Measurements from ENCODE around the gene ATG10. TPM values are rescaled to one million over a fixed set of nuclear protein-coding genes. Genes with fewer than 3 reads are reported as not detected.
"Not testable (repeated sequence)": the region's sequence is repeated elsewhere in the genome, so short reads cannot be mapped to it uniquely, and the experiment has no call there.

The ATG10 gene
- total RNA-seq, 1 donor from 2014 or later: 6.4 TPM

DNA sequence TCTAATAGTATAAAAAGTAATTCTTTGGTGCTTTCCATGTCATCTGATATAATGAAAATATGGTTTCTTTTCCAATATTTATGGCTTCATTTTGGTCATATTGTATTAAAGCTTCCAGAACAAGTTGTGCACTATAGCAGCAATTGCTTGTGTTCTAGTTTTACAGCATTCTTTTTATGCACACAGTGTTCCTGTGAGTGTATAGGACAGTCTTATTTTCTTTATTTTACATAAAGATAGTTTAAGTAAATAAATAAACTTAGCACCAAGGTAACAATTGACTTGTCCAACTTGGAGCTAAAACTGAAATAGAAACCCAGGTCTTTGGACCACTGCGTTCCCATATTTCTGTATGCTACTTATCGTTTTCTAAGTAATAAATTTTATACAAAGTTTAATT lies 38.9 kb downstream of the ATG10 start:
- no peaks in the 10 kb centered on the region for H3K27me3 ChIP-seq (ENCODE audit: control insufficient read depth, insufficient read depth, low read length)
- no peaks in the 10 kb centered on the region for H3K36me3 ChIP-seq (ENCODE audit: control insufficient read depth, insufficient read depth, low read length)
- TF ChIP-seq, protein P1, sequence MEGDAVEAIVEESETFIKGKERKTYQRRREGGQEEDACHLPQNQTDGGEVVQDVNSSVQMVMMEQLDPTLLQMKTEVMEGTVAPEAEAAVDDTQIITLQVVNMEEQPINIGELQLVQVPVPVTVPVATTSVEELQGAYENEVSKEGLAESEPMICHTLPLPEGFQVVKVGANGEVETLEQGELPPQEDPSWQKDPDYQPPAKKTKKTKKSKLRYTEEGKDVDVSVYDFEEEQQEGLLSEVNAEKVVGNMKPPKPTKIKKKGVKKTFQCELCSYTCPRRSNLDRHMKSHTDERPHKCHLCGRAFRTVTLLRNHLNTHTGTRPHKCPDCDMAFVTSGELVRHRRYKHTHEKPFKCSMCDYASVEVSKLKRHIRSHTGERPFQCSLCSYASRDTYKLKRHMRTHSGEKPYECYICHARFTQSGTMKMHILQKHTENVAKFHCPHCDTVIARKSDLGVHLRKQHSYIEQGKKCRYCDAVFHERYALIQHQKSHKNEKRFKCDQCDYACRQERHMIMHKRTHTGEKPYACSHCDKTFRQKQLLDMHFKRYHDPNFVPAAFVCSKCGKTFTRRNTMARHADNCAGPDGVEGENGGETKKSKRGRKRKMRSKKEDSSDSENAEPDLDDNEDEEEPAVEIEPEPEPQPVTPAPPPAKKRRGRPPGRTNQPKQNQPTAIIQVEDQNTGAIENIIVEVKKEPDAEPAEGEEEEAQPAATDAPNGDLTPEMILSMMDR (IDR thresholded peaks at IDR 0.05; ENCODE audit: insufficient read depth, low read length, poor library complexity, severe bottlenecking): no peak
- no peak for DNase-seq (ENCODE audit: low read depth)
- no peak overlapping the region for H3K4me3 ChIP-seq (ENCODE audit: low read depth, low read length)

DNA sequence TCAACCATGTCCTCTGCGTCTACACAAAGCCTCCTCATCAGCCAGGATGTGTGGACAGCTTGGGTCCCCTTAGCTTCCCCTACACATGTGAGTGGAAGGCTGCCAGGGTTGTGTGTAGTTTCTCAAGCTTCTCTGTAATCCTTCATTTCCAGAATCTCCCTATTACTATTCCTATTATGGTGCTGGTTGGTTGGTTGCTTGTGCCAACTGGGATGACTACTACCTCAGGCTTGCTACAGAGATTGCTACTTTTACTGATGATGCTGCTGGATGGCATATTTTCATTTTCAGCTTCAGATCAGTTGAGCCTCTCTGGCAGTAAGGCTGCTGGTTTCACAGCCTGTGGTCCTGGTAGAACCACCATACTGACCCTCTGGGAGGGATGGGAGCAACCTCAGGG lies 39.9 kb downstream of the ATG10 start:
- no peaks in the 10 kb centered on the region for H3K27me3 ChIP-seq (ENCODE audit: control insufficient read depth, insufficient read depth, low read length)
- no peak overlapping the region for H3K4me3 ChIP-seq (ENCODE audit: low read depth, low read length)
- H3K36me3 ChIP-seq (ENCODE audit: control insufficient read depth, insufficient read depth, low read length): no peaks in the 10 kb centered on the region
- TF ChIP-seq, protein P1 (IDR thresholded peaks at IDR 0.05; ENCODE audit: insufficient read depth, low read length, poor library complexity, severe bottlenecking): no peak
- DNase-seq (ENCODE audit: low read depth): no peak

DNA sequence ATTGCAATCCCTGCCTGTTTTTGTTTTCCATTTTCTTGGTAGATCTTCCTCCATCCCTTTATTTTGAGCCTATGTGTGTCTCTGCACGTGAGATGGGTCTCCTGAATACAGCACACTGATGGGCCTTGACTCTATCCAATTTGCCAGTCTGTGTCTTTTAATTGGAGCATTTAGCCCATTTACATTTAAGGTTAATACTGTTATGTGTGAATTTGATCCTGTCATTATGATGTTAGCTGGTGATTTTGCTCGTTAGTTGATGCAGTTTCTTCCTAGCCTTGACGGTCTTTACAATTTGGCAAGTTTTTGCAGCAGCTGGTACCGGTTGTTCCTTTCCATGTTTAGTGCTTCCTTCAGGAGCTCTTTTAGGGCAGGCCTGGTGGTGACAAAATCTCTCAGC lies 42.8 kb downstream of the ATG10 start:
- H3K27me3 ChIP-seq (ENCODE audit: control insufficient read depth, insufficient read depth, low read length); DNase-seq (ENCODE audit: low read depth); H3K36me3 ChIP-seq (ENCODE audit: control insufficient read depth, insufficient read depth, low read length); H3K4me3 ChIP-seq (ENCODE audit: low read depth, low read length): not testable (repeated sequence)

DNA sequence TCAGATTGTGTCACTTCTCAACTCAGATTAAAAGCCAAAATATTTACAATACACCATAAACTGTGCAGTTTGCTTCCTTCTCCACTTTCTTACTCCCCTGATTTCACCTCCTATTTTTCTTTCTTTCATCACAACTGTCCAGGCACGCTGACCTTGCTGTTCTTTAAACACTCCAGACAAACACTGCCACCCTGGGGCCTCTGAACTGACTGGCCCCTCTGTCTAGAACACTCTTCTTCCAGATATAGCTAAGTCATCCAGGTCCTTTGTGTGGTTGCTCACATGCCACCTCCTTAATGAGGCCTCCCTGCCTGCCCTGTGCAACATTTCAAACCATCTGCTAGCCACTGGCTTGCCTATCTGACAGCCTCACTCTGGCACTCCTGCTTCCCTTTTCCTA lies 46.6 kb downstream of the ATG10 start:
- no peaks in the 10 kb centered on the region for H3K27me3 ChIP-seq (ENCODE audit: control insufficient read depth, insufficient read depth, low read length)
- no peak overlapping the region for H3K4me3 ChIP-seq (ENCODE audit: low read depth, low read length)
- TF ChIP-seq, protein P1 (IDR thresholded peaks at IDR 0.05; ENCODE audit: insufficient read depth, low read length, poor library complexity, severe bottlenecking): no peak
- DNase-seq (ENCODE audit: low read depth): no peak
- no peaks in the 10 kb centered on the region for H3K36me3 ChIP-seq (ENCODE audit: control insufficient read depth, insufficient read depth, low read length)

DNA sequence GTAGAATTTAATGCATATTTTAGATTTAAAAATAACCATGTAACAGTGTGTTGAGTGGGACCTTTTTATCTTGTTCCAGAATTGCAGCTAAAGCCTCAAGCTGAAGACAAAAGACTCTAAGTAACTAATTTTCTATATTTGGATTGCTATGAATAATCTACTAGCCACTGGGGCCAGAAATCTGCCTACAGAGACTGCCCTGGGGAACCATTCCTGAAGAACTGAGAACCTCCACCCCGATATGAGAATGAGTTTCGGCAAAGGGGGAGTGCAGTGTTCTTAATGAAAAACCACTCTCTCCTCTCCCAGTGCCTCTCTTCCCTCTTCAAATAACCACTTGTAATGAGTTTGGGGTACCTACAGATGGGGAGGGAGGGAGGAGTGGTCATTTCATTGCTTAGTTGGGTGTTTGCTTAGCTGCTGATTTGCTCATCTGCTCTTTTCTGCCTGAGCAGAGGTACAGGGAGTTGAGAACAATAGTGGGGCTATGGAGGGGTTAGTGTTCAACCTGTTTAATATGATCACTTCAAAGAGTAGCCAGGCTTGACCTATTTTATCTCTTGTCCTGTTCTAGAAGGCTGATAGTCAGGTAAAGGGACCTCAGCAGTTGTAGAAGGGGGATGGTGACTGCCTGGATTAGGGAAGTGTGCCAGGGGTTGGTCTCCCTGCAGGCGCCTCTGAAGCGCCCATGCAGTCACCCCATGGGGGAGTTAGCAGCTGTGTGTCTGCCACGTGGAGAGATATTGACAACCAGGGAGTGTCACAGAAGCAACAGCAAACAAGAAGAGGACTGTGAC lies 47.7 kb downstream of the ATG10 start:
- no peak for DNase-seq (ENCODE audit: low read depth)
- H3K36me3 ChIP-seq (ENCODE audit: control insufficient read depth, insufficient read depth, low read length): no peaks in the 10 kb centered on the region
- TF ChIP-seq, protein P1 (IDR thresholded peaks at IDR 0.05; ENCODE audit: insufficient read depth, low read length, poor library complexity, severe bottlenecking): no peak
- no peaks in the 10 kb centered on the region for H3K27me3 ChIP-seq (ENCODE audit: control insufficient read depth, insufficient read depth, low read length)
- H3K4me3 ChIP-seq (ENCODE audit: low read depth, low read length): no peak overlapping the region

DNA sequence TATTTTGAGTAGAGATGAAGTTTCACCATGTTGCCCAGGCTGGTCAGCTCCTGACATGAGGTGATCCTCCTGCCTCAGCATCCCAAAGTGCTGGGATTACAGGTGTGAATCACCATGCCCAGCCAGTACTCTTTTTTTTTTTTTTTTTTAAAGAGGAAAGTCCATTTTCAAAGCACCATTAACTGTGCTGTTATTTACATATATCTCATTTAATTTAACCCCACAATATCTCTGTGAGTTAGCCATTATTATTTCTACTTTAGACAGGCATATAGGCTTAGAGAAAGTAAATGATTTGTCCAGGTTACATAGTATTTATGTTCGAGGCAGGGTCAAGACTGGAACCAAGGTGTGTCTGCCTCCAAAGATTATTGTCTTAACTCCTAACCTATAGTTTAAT lies 50.7 kb downstream of the ATG10 start:
- no peak overlapping the region for H3K4me3 ChIP-seq (ENCODE audit: low read depth, low read length)
- H3K36me3 ChIP-seq (ENCODE audit: control insufficient read depth, insufficient read depth, low read length): no peaks in the 10 kb centered on the region
- no peaks in the 10 kb centered on the region for H3K27me3 ChIP-seq (ENCODE audit: control insufficient read depth, insufficient read depth, low read length)
- TF ChIP-seq, protein P1 (IDR thresholded peaks at IDR 0.05; ENCODE audit: insufficient read depth, low read length, poor library complexity, severe bottlenecking): no peak
- no peak for DNase-seq (ENCODE audit: low read depth)
